Duodenal mucosa (tissue), 2 donors: ENCODE measurements around the gene SPART.

Experiments used
- H3K27ac ChIP-seq: one replicate; pipeline ENCODE4 v1.7.0; 2013; ENCODE audit warnings: low read depth, low read length
- H3K27me3 ChIP-seq, 2 donors: one replicate each; pipeline ENCODE4 v1.7.0; 2013; ENCODE audit warnings: low read length in 2 of 2, control low read depth in 1 of 2; ENCODE audit not compliant: insufficient read depth in 2 of 2, control insufficient read depth in 1 of 2
- H3K36me3 ChIP-seq, 2 donors: one replicate each; pipeline ENCODE4 v1.7.0; 2013; ENCODE audit warnings: low read length in 2 of 2, control low read depth in 1 of 2; ENCODE audit not compliant: insufficient read depth in 2 of 2, control insufficient read depth in 1 of 2
- H3K4me1 ChIP-seq, 2 donors: one replicate each; pipeline ENCODE4 v1.7.0; 2013; ENCODE audit warnings: low read length in 2 of 2, control low read depth in 1 of 2; ENCODE audit not compliant: insufficient read depth in 2 of 2, control insufficient read depth in 1 of 2
- H3K4me3 ChIP-seq, 2 donors: one replicate each; pipeline ENCODE4 v1.7.0; 2013; ENCODE audit warnings: low read length in 2 of 2, low read depth in 1 of 2
- H3K9ac ChIP-seq, 2 donors: one replicate each; pipeline ENCODE4 v1.7.0; 2013; ENCODE audit warnings: low read length in 2 of 2, low read depth in 1 of 2
- H3K9me3 ChIP-seq, 2 donors: one replicate each; pipeline ENCODE4 v1.7.0; 2013; ENCODE audit warnings: low read length in 2 of 2, control low read depth in 1 of 2; ENCODE audit not compliant: control insufficient read depth in 1 of 2

SPART gene

DNA sequence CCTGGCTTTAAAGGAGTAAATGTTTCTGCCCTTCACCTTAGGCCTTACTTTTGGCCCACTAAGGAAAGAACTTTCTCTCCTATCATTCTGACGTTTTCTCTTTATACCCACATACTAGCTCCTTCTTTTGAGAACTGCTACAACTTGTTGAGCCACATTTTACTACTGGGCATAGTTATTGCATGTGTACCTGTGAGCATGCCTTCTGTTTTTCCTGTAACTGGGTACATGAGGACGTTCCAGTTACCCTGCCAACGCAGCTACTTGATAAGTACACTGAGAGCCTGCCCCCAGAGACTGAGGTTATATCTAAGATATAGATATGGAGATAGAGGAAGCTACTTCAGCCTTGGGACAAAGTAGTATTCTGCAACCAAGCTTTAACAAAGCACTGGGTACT is 52.1 kb downstream of the SPART start:
- no peak overlapping the region for H3K27ac ChIP-seq

DNA sequence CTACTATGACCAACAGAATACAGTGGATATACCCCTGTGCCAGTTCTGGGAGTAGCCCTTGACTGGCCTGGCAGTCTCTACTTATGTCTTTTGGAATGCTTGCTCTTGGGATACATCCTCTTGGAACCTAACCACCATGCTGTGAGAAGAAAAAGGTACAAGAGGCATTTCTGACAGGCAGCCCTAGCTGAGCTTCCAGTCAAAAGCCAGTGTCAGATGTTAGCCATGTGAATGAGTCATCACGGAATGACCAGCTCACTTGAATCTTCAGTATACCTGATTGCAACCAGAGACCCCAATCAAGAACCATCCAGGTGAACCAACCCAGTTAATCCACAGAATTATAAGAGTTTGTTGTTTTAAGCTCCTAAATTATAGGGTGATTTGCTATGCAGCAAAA is 52.7 kb downstream of the SPART start:
- Histone ChIP-seq H3K9ac (no peak overlapping the region), H3K4me1 (peaks cover 0 to 9% of the 10 kb centered on the region in 2 donors), H3K27me3 (peaks cover 0 to 6% of the 10 kb centered on the region in 2 donors), H3K27ac (no peak overlapping the region), H3K9me3 (peaks cover 0 to 6% of the 10 kb centered on the region in 2 donors), H3K4me3 (no peak overlapping the region), H3K36me3 (no peaks in the 10 kb centered on the region)

More for the DNA sequence above, 52.1 kb downstream of the SPART start:
- no peak overlapping the region for H3K9ac ChIP-seq
- no peak overlapping the region for H3K4me3 ChIP-seq
- H3K9me3 ChIP-seq: peaks cover 0 to 3% of the 10 kb centered on the region in 2 donors
- peaks cover 0 to 9% of the 10 kb centered on the region in 2 donors for H3K4me1 ChIP-seq
- H3K27me3 ChIP-seq: peaks cover 0 to 8% of the 10 kb centered on the region in 2 donors
- H3K36me3 ChIP-seq: no peaks in the 10 kb centered on the region

DNA sequence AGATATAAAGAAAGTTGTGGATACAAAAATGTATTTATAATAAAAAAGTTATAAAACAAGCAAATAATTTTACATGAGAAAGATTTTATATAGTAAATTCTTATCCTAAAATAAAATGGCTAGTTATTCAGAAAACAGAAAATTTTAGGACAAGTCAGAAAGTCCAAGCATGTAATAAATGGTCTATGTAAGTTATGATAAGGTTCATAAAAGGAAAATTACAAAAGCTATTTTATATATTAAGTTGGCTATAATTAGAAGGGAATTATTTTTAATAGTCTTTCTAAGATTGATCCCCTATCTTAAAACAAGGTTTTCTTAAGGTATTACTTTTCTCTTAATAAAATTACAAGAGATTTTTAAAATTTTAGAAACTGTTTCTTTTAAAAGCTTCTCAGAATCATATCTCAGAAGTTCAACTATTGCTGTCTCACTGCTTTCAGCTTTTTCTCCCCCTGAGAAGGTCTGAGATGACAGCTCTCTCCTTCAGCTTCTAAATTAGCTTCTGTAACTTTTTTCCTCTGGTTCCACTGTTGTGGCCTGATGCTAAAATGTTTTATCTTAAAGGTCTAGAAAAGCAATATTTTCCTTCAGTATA is 57.3 kb downstream of the SPART start:
- no peak overlapping the region for H3K9ac ChIP-seq
- peaks cover 0 to 6% of the 10 kb centered on the region in 2 donors for H3K9me3 ChIP-seq
- H3K36me3 ChIP-seq: no peaks in the 10 kb centered on the region
- H3K27ac ChIP-seq: no peak overlapping the region
- H3K4me3 ChIP-seq: no peak overlapping the region
- no peaks in the 10 kb centered on the region for H3K4me1 ChIP-seq
- H3K27me3 ChIP-seq: no peaks in the 10 kb centered on the region

DNA sequence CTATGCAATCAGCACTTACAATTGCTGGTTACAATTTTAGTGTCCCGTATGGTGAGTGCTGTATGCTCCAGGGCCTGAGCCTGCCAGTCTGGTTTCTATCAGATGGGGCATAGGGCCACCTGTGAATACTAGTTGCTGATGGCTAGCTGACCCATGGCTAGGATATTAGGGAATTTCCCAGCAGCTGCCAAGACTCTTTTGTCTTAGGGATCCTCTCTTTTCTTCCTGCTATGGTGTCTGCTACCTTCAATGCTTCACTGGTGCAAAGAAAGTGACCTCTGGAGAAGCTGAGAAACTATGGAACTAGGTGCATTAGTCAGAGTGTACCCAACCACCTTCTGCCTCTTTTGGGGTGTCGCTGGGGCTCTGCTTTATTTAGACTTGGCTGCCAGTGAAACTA is 60.2 kb downstream of the SPART start:
- H3K4me3 ChIP-seq: no peak overlapping the region
- peaks cover 0 to 6% of the 10 kb centered on the region in 2 donors for H3K9me3 ChIP-seq
- H3K9ac ChIP-seq: no peak overlapping the region
- H3K36me3 ChIP-seq: no peaks in the 10 kb centered on the region
- H3K27me3 ChIP-seq: no peaks in the 10 kb centered on the region
- no peaks in the 10 kb centered on the region for H3K4me1 ChIP-seq
- no peak overlapping the region for H3K27ac ChIP-seq

DNA sequence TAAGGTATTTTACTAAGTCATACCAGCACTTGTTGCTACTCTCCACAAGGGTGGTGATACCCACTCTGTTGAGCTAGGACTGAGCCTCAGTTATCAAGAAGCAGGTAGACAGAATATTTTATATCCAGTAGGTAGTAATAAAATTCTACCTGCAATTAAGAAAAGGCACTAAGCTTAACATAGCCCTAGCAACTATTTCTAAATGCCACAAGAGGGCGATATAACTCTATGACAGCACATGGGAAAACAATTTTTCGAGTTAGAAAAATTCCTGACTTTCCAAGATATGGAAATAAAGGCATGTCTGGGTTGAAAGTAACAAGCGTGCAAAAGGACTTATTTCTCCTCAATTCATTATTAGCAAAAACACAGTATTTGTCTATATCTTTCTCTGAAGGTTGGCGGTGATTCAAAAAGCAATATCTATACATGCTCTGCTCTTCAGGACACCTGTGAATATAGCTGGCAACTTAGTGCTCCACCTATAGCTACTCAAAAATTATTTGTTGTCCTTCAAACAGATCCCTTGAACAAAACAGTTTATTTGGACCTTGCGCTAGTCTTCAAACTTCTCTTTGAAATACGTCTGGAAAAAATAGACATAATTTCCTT is 63.3 kb downstream of the SPART start:
- H3K9ac ChIP-seq: no peak overlapping the region
- no peak overlapping the region for H3K27ac ChIP-seq
- H3K4me3 ChIP-seq: no peak overlapping the region
- H3K36me3 ChIP-seq: no peaks in the 10 kb centered on the region
- no peaks in the 10 kb centered on the region for H3K9me3 ChIP-seq
- H3K27me3 ChIP-seq: no peaks in the 10 kb centered on the region
- H3K4me1 ChIP-seq: no peaks in the 10 kb centered on the region

DNA sequence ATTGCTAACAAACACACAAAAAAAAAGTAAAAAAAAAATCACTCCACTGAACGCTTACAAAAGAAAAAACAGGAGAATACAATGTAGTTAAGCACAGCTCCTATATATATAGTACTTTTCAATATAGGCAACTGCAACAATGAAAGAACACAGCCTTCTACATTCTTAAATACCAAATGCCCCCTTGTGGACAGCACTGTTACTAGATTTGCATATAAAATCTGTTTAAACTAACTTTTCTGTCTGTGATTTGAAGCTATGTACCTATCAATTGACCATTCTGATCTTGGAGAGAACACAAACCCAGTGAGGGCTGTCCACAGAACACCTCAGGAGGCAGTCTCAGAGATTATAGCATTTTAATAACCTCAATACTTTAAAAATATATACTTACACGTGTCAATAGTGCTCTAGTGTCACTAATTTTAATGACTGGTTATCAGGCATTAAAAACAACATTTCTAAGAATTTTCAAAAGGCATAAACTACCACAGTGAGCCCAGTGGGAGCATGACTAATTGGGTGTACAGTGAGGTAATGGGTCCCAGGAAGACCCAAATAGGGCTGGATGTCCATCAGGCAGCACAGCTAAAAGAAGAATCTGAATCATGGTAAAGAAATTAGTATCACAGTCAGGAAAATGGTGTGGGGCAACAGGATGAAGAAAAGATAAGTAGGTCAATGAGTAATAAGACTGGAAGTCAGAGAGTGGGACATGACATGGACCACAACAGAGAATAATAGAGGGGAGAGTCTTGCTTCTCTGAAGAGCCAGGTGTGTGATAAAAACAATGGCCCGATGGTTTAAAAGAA is 70.8 kb downstream of the SPART start:
- Histone ChIP-seq H3K9ac (no peak overlapping the region), H3K4me3 (no peak overlapping the region), H3K36me3 (no peaks in the 10 kb centered on the region), H3K9me3 (no peaks in the 10 kb centered on the region), H3K4me1 (no peaks in the 10 kb centered on the region), H3K27me3 (no peaks in the 10 kb centered on the region), H3K27ac (no peak overlapping the region)

DNA sequence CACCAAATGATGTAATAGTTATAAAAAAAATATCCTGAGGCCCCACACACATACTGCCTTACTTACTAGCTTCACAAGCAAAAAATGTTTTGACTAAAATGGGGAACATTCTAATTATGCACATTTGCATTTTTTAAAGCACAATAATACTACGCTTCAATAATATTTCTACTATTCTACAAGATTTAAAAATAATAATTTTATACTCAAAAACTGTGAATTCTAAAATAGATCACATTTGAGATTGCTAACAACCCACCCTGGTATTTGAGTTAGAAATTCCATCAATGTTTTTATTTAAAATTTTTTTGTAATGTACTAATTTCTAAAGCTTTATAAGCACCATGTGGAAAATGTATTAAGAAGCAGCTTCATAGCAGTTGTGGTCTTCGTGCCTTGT is 72.8 kb downstream of the SPART start:
- no peak overlapping the region for H3K9ac ChIP-seq
- no peak overlapping the region for H3K27ac ChIP-seq

DNA sequence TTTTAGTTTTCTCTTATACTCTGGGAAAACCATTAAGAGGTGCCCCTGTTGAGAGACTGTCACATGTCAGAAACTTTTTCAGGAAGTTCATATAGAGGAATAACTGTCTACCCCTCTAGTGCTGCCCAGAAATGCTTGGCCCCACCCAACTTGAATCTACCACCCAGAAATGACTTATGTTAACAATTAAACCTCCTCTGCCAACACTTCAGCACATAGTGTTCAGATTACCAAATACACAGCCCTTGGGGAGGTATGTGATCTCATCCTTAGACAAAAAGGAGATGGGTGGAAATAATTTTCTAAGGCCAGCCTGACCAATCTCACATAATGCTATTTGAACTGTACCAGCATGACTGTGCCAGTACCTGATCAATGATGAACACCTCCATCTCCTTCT is 84.2 kb downstream of the SPART start:
- Histone ChIP-seq H3K9me3 (no peaks in the 10 kb centered on the region), H3K4me1 (no peaks in the 10 kb centered on the region), H3K36me3 (no peaks in the 10 kb centered on the region), H3K4me3 (no peak overlapping the region), H3K27me3 (no peaks in the 10 kb centered on the region), H3K9ac (no peak overlapping the region), H3K27ac (no peak overlapping the region)

More for the DNA sequence above, 72.8 kb downstream of the SPART start:
- Histone ChIP-seq H3K27me3 (no peaks in the 10 kb centered on the region), H3K9me3 (no peaks in the 10 kb centered on the region), H3K36me3 (no peaks in the 10 kb centered on the region), H3K4me3 (no peak overlapping the region), H3K4me1 (no peaks in the 10 kb centered on the region)

DNA sequence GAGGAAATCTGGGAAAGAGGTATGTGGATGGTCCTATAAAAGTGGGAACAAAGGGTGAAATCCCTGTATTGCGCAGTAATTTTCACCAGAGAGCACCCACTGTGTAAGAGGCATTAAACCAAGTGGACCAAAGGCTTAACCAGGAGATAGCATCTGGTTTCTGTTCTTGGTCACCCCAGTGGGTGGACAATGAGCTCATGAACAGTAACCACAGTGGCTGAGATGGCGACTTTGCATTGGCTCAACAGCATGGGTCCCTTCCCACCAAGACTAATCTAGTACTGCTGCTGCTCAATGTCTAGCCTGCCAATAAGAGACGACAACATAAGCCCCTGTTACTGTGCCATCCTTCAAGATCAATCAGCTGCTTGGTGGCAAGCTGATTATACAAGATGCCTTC is 85.2 kb downstream of the SPART start:
- H3K4me3 ChIP-seq: no peak overlapping the region
- H3K27me3 ChIP-seq: no peaks in the 10 kb centered on the region
- no peak overlapping the region for H3K27ac ChIP-seq
- H3K4me1 ChIP-seq: no peaks in the 10 kb centered on the region
- no peaks in the 10 kb centered on the region for H3K9me3 ChIP-seq
- H3K9ac ChIP-seq: no peak overlapping the region
- no peaks in the 10 kb centered on the region for H3K36me3 ChIP-seq

DNA sequence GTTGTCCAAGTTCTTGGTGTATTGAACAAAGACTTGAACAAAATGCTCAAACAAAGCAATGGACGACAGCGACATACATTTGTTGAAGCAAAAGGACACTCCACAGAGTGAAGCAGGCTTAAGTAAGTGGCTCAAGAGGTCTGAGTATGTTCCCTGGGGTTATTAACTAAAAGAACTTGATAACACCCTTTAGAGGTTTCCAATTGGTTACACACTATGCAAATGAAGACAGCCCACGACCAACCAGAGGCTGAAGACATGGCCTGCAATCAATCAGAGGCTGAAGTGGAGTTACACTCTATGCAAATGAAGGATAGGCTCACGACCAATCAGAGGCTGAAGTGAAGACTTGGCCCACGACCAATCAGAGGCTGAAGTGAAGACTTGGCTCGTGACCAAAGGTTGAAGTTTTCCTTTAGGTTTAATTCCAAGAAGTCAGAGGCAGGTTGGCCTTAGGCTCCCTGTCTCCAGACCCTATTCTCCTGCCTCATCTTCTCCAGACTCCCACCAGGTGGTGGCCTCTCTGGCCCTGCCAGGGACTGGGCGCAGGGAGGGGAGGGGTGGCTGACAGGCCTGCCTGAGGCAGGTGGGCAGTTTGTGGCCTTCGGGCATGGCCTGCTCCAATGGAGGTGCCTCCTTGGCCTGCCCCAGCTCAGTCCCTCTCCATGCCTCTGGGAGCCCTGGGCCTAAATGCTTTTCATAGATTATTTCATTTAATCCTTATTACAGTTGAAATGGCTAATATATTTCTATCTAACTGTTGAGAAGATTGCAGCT is 86.6 kb downstream of the SPART start:
- Histone ChIP-seq H3K4me1 (no peaks in the 10 kb centered on the region), H3K36me3 (no peaks in the 10 kb centered on the region), H3K4me3 (no peak overlapping the region), H3K27ac (no peak overlapping the region), H3K9me3 (no peaks in the 10 kb centered on the region), H3K9ac (no peak overlapping the region), H3K27me3 (no peaks in the 10 kb centered on the region)
